OCI-LY7 (cell line): ENCODE results near the gene AGBL4.

Experiments
- EZH2phosphoT487 ChIP-seq: fragments of 200-600 bp; sonication (generic); IDR thresholded peaks from 2 replicates; pipeline ENCODE4 v1.6.1; 2018; ENCODE audit warnings: low read depth, borderline replicate concordance, mild to moderate bottlenecking, mixed run types, antibody characterized with exemption, low read length, moderate library complexity, mixed read lengths
- TF ChIP-seq, protein P1 (sequence below): fragments of 200-600 bp; sonication (generic); conservative IDR thresholded peaks from 2 replicates; pipeline ENCODE4 v1.5.1; 2014; ENCODE audit warnings: mild to moderate bottlenecking, antibody characterized with exemption, low read length, moderate library complexity, mixed read lengths

DNA sequence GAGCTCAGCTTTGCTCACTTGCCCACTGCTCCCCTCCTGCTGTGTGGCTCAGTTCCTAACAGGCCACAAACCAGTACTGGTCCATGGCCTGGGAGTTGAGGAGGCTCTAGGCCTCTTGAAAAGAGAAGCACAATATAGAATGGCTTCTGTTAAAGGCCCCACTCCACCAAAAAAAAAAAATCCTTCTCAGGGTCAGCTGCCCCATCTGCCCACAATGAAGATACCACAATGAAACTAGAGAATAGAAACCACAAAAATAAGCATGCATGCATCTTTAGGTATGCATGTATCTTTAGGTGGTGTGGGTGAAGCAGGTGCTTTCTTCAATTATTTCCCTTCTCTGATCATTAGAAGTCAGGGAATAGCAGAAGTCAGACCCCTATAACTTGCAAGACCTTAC is 626.7 kb downstream of the AGBL4 start:
- TF ChIP-seq, protein P1, sequence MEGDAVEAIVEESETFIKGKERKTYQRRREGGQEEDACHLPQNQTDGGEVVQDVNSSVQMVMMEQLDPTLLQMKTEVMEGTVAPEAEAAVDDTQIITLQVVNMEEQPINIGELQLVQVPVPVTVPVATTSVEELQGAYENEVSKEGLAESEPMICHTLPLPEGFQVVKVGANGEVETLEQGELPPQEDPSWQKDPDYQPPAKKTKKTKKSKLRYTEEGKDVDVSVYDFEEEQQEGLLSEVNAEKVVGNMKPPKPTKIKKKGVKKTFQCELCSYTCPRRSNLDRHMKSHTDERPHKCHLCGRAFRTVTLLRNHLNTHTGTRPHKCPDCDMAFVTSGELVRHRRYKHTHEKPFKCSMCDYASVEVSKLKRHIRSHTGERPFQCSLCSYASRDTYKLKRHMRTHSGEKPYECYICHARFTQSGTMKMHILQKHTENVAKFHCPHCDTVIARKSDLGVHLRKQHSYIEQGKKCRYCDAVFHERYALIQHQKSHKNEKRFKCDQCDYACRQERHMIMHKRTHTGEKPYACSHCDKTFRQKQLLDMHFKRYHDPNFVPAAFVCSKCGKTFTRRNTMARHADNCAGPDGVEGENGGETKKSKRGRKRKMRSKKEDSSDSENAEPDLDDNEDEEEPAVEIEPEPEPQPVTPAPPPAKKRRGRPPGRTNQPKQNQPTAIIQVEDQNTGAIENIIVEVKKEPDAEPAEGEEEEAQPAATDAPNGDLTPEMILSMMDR, result no peak
- TF ChIP-seq EZH2phosphoT487, result no peak
